H1 (cell line): Measurements from ENCODE around the gene RILPL1. TPM values are rescaled to one million over a fixed set of nuclear protein-coding genes. Genes with fewer than 3 reads are reported as not detected.

Experiments used
- CTCF ChIA-PET: fragments of 300-600 bp; sonication (Branson Sonifier 250); formaldehyde crosslinking; loops from one replicate; lab custom pipeline; 2021; ENCODE audit not compliant: partially characterized antibody; lab: Charles Lee
- POLR2A ChIA-PET: fragments of 300-600 bp; sonication (Branson Sonifier 250); formaldehyde crosslinking; loops from one replicate; lab custom pipeline; 2021; ENCODE audit warnings: inconsistent platforms; ENCODE audit not compliant: partially characterized antibody; lab: Charles Lee
- DNase-seq, 2 experiments: peaks; one replicate each; pipeline versions ENCODE4 v3.0.0 to v3.0.0-alpha.2; 2010 to 2022; ENCODE audit warnings: low spot score in 2 of 2, low read depth in 1 of 2, mixed read lengths in 1 of 2
- FAIRE-seq: peaks from 2 replicates; lab custom pipeline; 2011; peaks lifted over from hg19 to GRCh38; lab: Jason Lieb, UNC
- H2AFZ ChIP-seq: 2 replicates; pipeline ENCODE4 v1.8.1; 2012; ENCODE audit warnings: low read length, inconsistent platforms
- H2AK5ac ChIP-seq: 2 replicates; pipeline ENCODE4 v1.6.1; 2013; ENCODE audit warnings: low read depth, low read length
- H2BK120ac ChIP-seq: replicated peaks from 2 replicates; pipeline ENCODE3; 2013; ENCODE audit warnings: low read depth, low read length, inconsistent platforms
- H2BK12ac ChIP-seq: 2 replicates; pipeline ENCODE4 v1.6.1; 2013; ENCODE audit warnings: low read depth, low read length
- H2BK15ac ChIP-seq: 2 replicates; pipeline ENCODE4 v1.6.1; 2013; ENCODE audit warnings: low read length
- H2BK20ac ChIP-seq: 2 replicates; pipeline ENCODE4 v1.6.1; 2013; ENCODE audit warnings: low read length
- H2BK5ac ChIP-seq: 2 replicates; pipeline ENCODE4 v1.6.1; 2013; ENCODE audit warnings: low read depth, low read length
- H3K14ac ChIP-seq: 2 replicates; pipeline ENCODE4 v1.6.1; 2013; ENCODE audit warnings: inconsistent platforms; ENCODE audit not compliant: insufficient read length
- H3K18ac ChIP-seq: 2 replicates; pipeline ENCODE4 v1.6.1; 2013; ENCODE audit warnings: low read length; ENCODE audit errors: extremely low read depth
- H3K23ac ChIP-seq: 2 replicates; pipeline ENCODE4 v1.6.1; 2013; ENCODE audit warnings: inconsistent platforms; ENCODE audit not compliant: insufficient read length
- H3K23me2 ChIP-seq: 2 replicates; pipeline ENCODE4 v1.6.1; 2013; ENCODE audit warnings: low read depth, low read length
- H3K27ac ChIP-seq: 2 replicates; pipeline ENCODE4 v1.6.1; 2011; ENCODE audit warnings: low read depth, low read length, inconsistent platforms
- H3K27me3 ChIP-seq, 4 experiments: replicated peaks in 1 of 4; 1 replicate in 1 of 4; 2 replicates in 3 of 4; pipeline versions ENCODE4 v1.6.1 to v1.8.1; 2011 to 2013; ENCODE audit warnings: low read length in 3 of 4, mild to moderate bottlenecking in 3 of 4, inconsistent platforms in 2 of 4, mixed read lengths in 2 of 4, moderate library complexity in 1 of 4; ENCODE audit not compliant: control insufficient read depth in 3 of 4, insufficient read depth in 3 of 4; ENCODE audit errors: extremely low read depth in 1 of 4
- H3K36me3 ChIP-seq, 4 experiments: 2 replicates each; pipeline versions ENCODE4 v1.6.1 to v1.8.1; 2011 to 2013; ENCODE audit warnings: mild to moderate bottlenecking in 4 of 4, low read length in 3 of 4, moderate library complexity in 2 of 4, control low read depth in 1 of 4, inconsistent platforms in 1 of 4; ENCODE audit not compliant: insufficient read depth in 4 of 4, control insufficient read depth in 2 of 4
- H3K4ac ChIP-seq: replicated peaks from 2 replicates; pipeline ENCODE3; 2013; ENCODE audit warnings: low read length, low read depth, mixed read lengths, inconsistent platforms; ENCODE audit not compliant: insufficient read length
- H3K4me1 ChIP-seq, 4 experiments: replicated peaks in 1 of 4; 1 replicate in 1 of 4; 2 replicates in 3 of 4; pipeline versions ENCODE4 v1.6.1 to v1.8.1; 2011 to 2013; ENCODE audit warnings: low read length in 3 of 4, inconsistent platforms in 2 of 4, mixed read lengths in 1 of 4; ENCODE audit not compliant: insufficient read depth in 4 of 4, control insufficient read depth in 3 of 4
- H3K4me2 ChIP-seq, 2 experiments: 2 replicates each; pipeline versions ENCODE4 v1.6.1 to v1.8.1; 2011 to 2013; ENCODE audit warnings: low read depth in 2 of 2, low read length in 2 of 2, control low read depth in 1 of 2, inconsistent platforms in 1 of 2, mild to moderate bottlenecking in 1 of 2; ENCODE audit not compliant: insufficient read depth in 1 of 2
- H3K4me3 ChIP-seq, 4 experiments: fragments of 200-600, 300-600 bp in 1 of 4; sonication (generic), shearing (Covaris generic), sonication (Bioruptor Twin) in 1 of 4; 2 replicates each; pipeline versions ENCODE4 v1.5.1 to v1.8.1; 2011 to 2016; ENCODE audit warnings: low read length in 4 of 4, low read depth in 3 of 4, control low read depth in 2 of 4, inconsistent platforms in 2 of 4, mild to moderate bottlenecking in 2 of 4, mixed read lengths in 1 of 4, moderate library complexity in 1 of 4; ENCODE audit not compliant: insufficient read depth in 2 of 4; ENCODE audit errors: extremely low read depth in 1 of 4
- H3K56ac ChIP-seq: replicated peaks from 2 replicates; pipeline ENCODE3; 2013; ENCODE audit warnings: low read depth, mild to moderate bottlenecking, mixed read lengths, low read length, inconsistent platforms; ENCODE audit not compliant: insufficient read length
- H3K79me1 ChIP-seq: 2 replicates; pipeline ENCODE4 v1.6.1; 2013; ENCODE audit warnings: low read depth, low read length, control low read depth
- H3K79me2 ChIP-seq, 2 experiments: 2 replicates each; pipeline versions ENCODE4 v1.6.1 to v1.8.1; 2012 to 2013; ENCODE audit warnings: low read length in 2 of 2, mild to moderate bottlenecking in 2 of 2, inconsistent platforms in 1 of 2; ENCODE audit not compliant: insufficient read depth in 2 of 2, control insufficient read depth in 1 of 2
- H3K9ac ChIP-seq, 4 experiments: replicated peaks in 1 of 4; 1 replicate in 1 of 4; 2 replicates in 3 of 4; pipeline versions ENCODE4 v1.6.1 to v1.8.1; 2011 to 2013; ENCODE audit warnings: low read depth in 3 of 4, low read length in 3 of 4, control low read depth in 2 of 4, mild to moderate bottlenecking in 2 of 4, moderate library complexity in 2 of 4, inconsistent platforms in 1 of 4; ENCODE audit errors: extremely low read depth in 1 of 4
- H3K9me3 ChIP-seq, 2 experiments: 2 replicates each; pipeline versions ENCODE4 v1.6.1 to v1.8.1; 2012 to 2013; ENCODE audit warnings: mild to moderate bottlenecking in 2 of 2, moderate library complexity in 2 of 2, control low read depth in 1 of 2, inconsistent platforms in 1 of 2, low read depth in 1 of 2, low read length in 1 of 2, mixed read lengths in 1 of 2; ENCODE audit not compliant: insufficient read depth in 2 of 2
- H4K20me1 ChIP-seq, 2 experiments: replicated peaks in 1 of 2; 2 replicates each; pipeline versions ENCODE3 to v1.8.1; 2011 to 2013; ENCODE audit warnings: inconsistent platforms in 2 of 2, low read length in 2 of 2, mild to moderate bottlenecking in 1 of 2; ENCODE audit not compliant: insufficient read depth in 2 of 2, control insufficient read depth in 1 of 2
- H4K5ac ChIP-seq: 2 replicates; pipeline ENCODE4 v1.6.1; 2013; ENCODE audit warnings: low read length, low read depth, mixed read lengths, inconsistent platforms; ENCODE audit not compliant: insufficient read length
- H4K8ac ChIP-seq: 2 replicates; pipeline ENCODE4 v1.8.0; 2013; ENCODE audit warnings: mild to moderate bottlenecking, moderate library complexity, low read length, inconsistent platforms; ENCODE audit not compliant: insufficient read depth; ENCODE audit errors: extremely low read depth
- H4K91ac ChIP-seq: replicated peaks from 2 replicates; pipeline ENCODE3; 2013; ENCODE audit warnings: low read length, mixed read lengths, inconsistent platforms; ENCODE audit not compliant: insufficient read length
- GTF2F1 ChIP-seq: IDR thresholded peaks from 2 replicates; pipeline ENCODE4 v1.6.1; 2012; ENCODE audit warnings: low read depth, low read length, improper control_type of control experiment, borderline replicate concordance
- MAX ChIP-seq: IDR thresholded peaks from 2 replicates; pipeline ENCODE4 v1.6.1; 2012; ENCODE audit warnings: inconsistent platforms
- NRF1 ChIP-seq: IDR thresholded peaks from 2 replicates; pipeline ENCODE4 v1.6.1; 2011; ENCODE audit warnings: mild to moderate bottlenecking, low read depth, low read length, improper control_type of control experiment
- POU5F1 ChIP-seq: IDR thresholded peaks from 2 replicates; pipeline ENCODE4 v1.6.1; 2011; ENCODE audit warnings: low read depth, mild to moderate bottlenecking, low read length, moderate library complexity
- RAD21 ChIP-seq, 2 experiments: IDR thresholded peaks in 1 of 2; conservative IDR thresholded peaks in 1 of 2; 2 replicates each; pipeline ENCODE4 v1.6.1; 2011; ENCODE audit warnings: low read depth in 2 of 2, low read length in 2 of 2, improper control_type of control experiment in 1 of 2, inconsistent platforms in 1 of 2, mild to moderate bottlenecking in 1 of 2, moderate library complexity in 1 of 2
- RFX5 ChIP-seq: IDR thresholded peaks from 2 replicates; pipeline ENCODE4 v1.6.1; 2011; ENCODE audit warnings: low read depth, low read length, improper control_type of control experiment, borderline replicate concordance
- WGBS, 2 experiments: shearing (Covaris generic) in 1 of 2; methylation state at CpG; one replicate each; pipeline versions ENCODE4 v1.1.6 to v1.1.7; 2013 to 2015; ENCODE audit warnings: low lambda C conversion rate in 2 of 2, mixed read lengths in 2 of 2, inconsistent platforms in 1 of 2, low coverage in 1 of 2, missing lambda C conversion rate in 1 of 2; ENCODE audit not compliant: insufficient replicate concordance in 2 of 2, insufficient coverage in 1 of 2, insufficient read length in 1 of 2; ENCODE audit errors: extremely low coverage in 1 of 2, missing lambda C conversion rate in 1 of 2; 5-methylcytosine and 5-hydroxymethylcytosine counted together
- long read RNA-seq, 2 experiments: library from RNA in 1 of 2; library from capped mRNA in 1 of 2; stranded (forward); transcript quantifications; one replicate each; pipeline ENCODE4 v2.0.0, GENCODE V29; 2021; ENCODE audit warnings: inconsistent platforms in 1 of 2
- polyA minus RNA-seq, 3 experiments: library from RNA; depleted of rRNA, polyadenylated mRNA; stranded (reverse); fragments of >200 nt; gene quantifications; 1 replicate in 2 of 3; 2 replicates in 1 of 3; pipeline ENCODE4 v1.2.3, GENCODE V29; 2011
- polyA plus RNA-seq, 7 experiments: library from polyadenylated mRNA; depleted of rRNA in 3 of 7; stranded (reverse) in 5 of 7; unstranded in 2 of 7; fragments of >200 nt in 5 of 7; fragments of 200-250 nt in 2 of 7; gene quantifications; 1 replicate in 5 of 7; 2 replicates in 1 of 7; 4 replicates in 1 of 7; pipeline versions ENCODE4 v1.2.1 to v1.2.3, GENCODE V29; 2011 to 2013; ENCODE audit warnings: missing spikeins in 2 of 7, mixed read lengths in 2 of 7
- total RNA-seq: library from RNA; stranded (reverse); fragmentation: NEBNext Ultra II Directional; extraction: Animal tissue kit (Norgen Biotek cat#: 25700); gene quantifications from 2 replicates; pipeline ENCODE4 v1.2.1, GENCODE V29; 2021

Gene RILPL1
- total RNA-seq (6.5 and 6.7 TPM in 2 replicates), polyA plus RNA-seq (2011; rRNA removed) (9.4 and 12.1 TPM in 2 replicates), polyA minus RNA-seq (2011; rRNA and poly(A)+ RNA removed) (2.8 and 3.2 TPM in 2 replicates)
- 8.6 TPM for polyA plus RNA-seq (2011; cell fraction: cytosol; rRNA removed)
- polyA plus RNA-seq (2011; cell fraction: nucleus; rRNA removed) = 13.6 TPM
- polyA plus RNA-seq (2012, experiment 1 of 2) = 5.3 to 11.0 TPM (median 8.7 TPM) in 4 replicates
- polyA plus RNA-seq (2012, experiment 2 of 2) = 6.1 TPM
- polyA plus RNA-seq (2013, experiment 1 of 2) = 10.2 TPM
- 11.2 TPM for polyA plus RNA-seq (2013, experiment 2 of 2)
- polyA minus RNA-seq (2011; cell fraction: cytosol; rRNA and poly(A)+ RNA removed) = 7.6 TPM
- polyA minus RNA-seq (2011; cell fraction: nucleus; rRNA and poly(A)+ RNA removed) = 5.8 TPM
- long read RNA-seq, experiment 1, partial matches to known transcripts = 0 of 1 reads
- long read RNA-seq, experiment 1, other reads (novel, unspliced or antisense) = 1 of 1 reads
- long read RNA-seq, experiment 2, partial matches to known transcripts = 2 of 2 reads
- long read RNA-seq, experiment 2, other reads (novel, unspliced or antisense) = 0 of 2 reads

GRCh38 chr12:123533672-123534643 lies at the start of gene RILPL1:
TSS of gene RILPL1 (minus strand) at chr12:123533719. CDS start at chr12:123533482, 237 bp downstream.
- H3K79me2 ChIP-seq = no peaks in the 10 kb centered on the region
- H3K4me3 ChIP-seq = peak within 1 kb of the TSS; percentile 60 to 81 (median 67)
- peak within 1 kb of the TSS; percentile 68 for H4K5ac ChIP-seq
- H2AK5ac ChIP-seq = no peak within 1 kb of the TSS
- no peak within 1 kb of the TSS; the same call in 1 of the 2 replicates for H2BK5ac ChIP-seq
- H4K20me1 ChIP-seq = peaks cover 0 to 4% of the 10 kb centered on the region in 2 experiments
- peak within 1 kb of the TSS; percentile 82 for H4K8ac ChIP-seq
- CTCF ChIA-PET = interaction anchor here (1.0 to 1.9 kb wide), 4 partner anchors 15 to 68 kb away, joined by 3 to 5 read pairs (median 3); partner anchors contain the start of gene DDX55
- peaks cover 0 to 4% (median 0%) of the 10 kb centered on the region in 4 experiments; a peak in 4 of 7 replicates for H3K27me3 ChIP-seq
- peak within 1 kb of the TSS; percentile 97 for H3K18ac ChIP-seq
- H3K9me3 ChIP-seq = no peaks in the 10 kb centered on the region
- H3K9ac ChIP-seq = peak within 1 kb of the TSS; percentile 3 to 68 (median 57); a peak in 6 of 7 replicates
- peak within 1 kb of the TSS; percentile 97 for H4K91ac ChIP-seq
- no peaks in the 10 kb centered on the region for H3K79me1 ChIP-seq
- no peak for FAIRE-seq
- peak within 1 kb of the TSS; percentile 67 to 97 for H3K4me2 ChIP-seq
- peak within 1 kb of the TSS; percentile 68; the same call in 1 of the 2 replicates for H2AFZ ChIP-seq
- 0 out of 2 replicates have a peak within 1 kb of the TSS, but pooled peaks have one; percentile 32 for H2BK20ac ChIP-seq
- H3K27ac ChIP-seq = peak within 1 kb of the TSS; percentile 45; the same call in 1 of the 2 replicates
- peak within 1 kb of the TSS; percentile 92; the same call in 1 of the 2 replicates for H2BK15ac ChIP-seq
- peaks cover 11% of the 10 kb centered on the region; the same call in 1 of the 2 replicates for H3K23me2 ChIP-seq
- peak in 1 of 2 experiments; percentile 75 for DNase-seq
- H3K4me1 ChIP-seq = peaks cover 0 to 5% (median 0%) of the 10 kb centered on the region in 4 experiments; a peak in 2 of 7 replicates
- WGBS, 2 experiments = 8% methylated on average over 30 of the region's 114 CpGs; no CpG with 5 or more reads in 1 of the 2 experiments
- H3K56ac ChIP-seq = no peak within 1 kb of the TSS
- H3K36me3 ChIP-seq = no peaks in the 10 kb centered on the region
- no peak within 1 kb of the TSS for H3K23ac ChIP-seq
- POLR2A ChIA-PET = interaction anchor here (1.0 to 1.8 kb wide), 10 partner anchors 8 to 264 kb away, joined by 3 to 8 read pairs (median 4); partner anchors contain the start of genes EIF2B1 and KMT5A
- H3K4ac ChIP-seq = peak within 1 kb of the TSS; percentile 95
- H2BK12ac ChIP-seq = peak within 1 kb of the TSS; percentile 97; the same call in 1 of the 2 replicates
- no peak within 1 kb of the TSS for H2BK120ac ChIP-seq
- H3K14ac ChIP-seq = no peak within 1 kb of the TSS
- TF ChIP-seq GTF2F1 (no peak), RAD21 (IDR thresholded peaks at IDR 0.05 in 1 of 2, conservative IDR thresholded peaks at IDR 0.05 in 1 of 2; ENCODE audit: low read depth in 2 of 2, low read length in 2 of 2) (peak in 1 of 2 experiments; percentile 18; a peak in 2 of 4 replicates), RFX5 (no peak), MAX (0 out of 2 replicates have a peak, but pooled peaks have one; percentile 15), NRF1 (0 out of 2 replicates have a peak, but pooled peaks have one; percentile 16), POU5F1 (no peak)
